H1 (cell line): Measurements from ENCODE around the gene GRID2. TPM values are rescaled to one million over a fixed set of nuclear protein-coding genes. Genes with fewer than 3 reads are reported as not detected.

Experiments used
- CTCF ChIA-PET: fragments of 300-600 bp; sonication (Branson Sonifier 250); formaldehyde crosslinking; loops from one replicate; lab custom pipeline; 2021; ENCODE audit not compliant: partially characterized antibody; lab: Charles Lee
- POLR2A ChIA-PET: fragments of 300-600 bp; sonication (Branson Sonifier 250); formaldehyde crosslinking; loops from one replicate; lab custom pipeline; 2021; ENCODE audit warnings: inconsistent platforms; ENCODE audit not compliant: partially characterized antibody; lab: Charles Lee
- DNase-seq, 2 experiments: peaks; one replicate each; pipeline versions ENCODE4 v3.0.0 to v3.0.0-alpha.2; 2010 to 2022; ENCODE audit warnings: low spot score in 2 of 2, low read depth in 1 of 2, mixed read lengths in 1 of 2
- FAIRE-seq: peaks from 2 replicates; lab custom pipeline; 2011; peaks lifted over from hg19 to GRCh38; lab: Jason Lieb, UNC
- H2AFZ ChIP-seq: 2 replicates; pipeline ENCODE4 v1.8.1; 2012; ENCODE audit warnings: low read length, inconsistent platforms
- H2AK5ac ChIP-seq: 2 replicates; pipeline ENCODE4 v1.6.1; 2013; ENCODE audit warnings: low read depth, low read length
- H2BK120ac ChIP-seq: replicated peaks from 2 replicates; pipeline ENCODE3; 2013; ENCODE audit warnings: low read depth, low read length, inconsistent platforms
- H2BK12ac ChIP-seq: 2 replicates; pipeline ENCODE4 v1.6.1; 2013; ENCODE audit warnings: low read depth, low read length
- H2BK15ac ChIP-seq: 2 replicates; pipeline ENCODE4 v1.6.1; 2013; ENCODE audit warnings: low read length
- H2BK20ac ChIP-seq: 2 replicates; pipeline ENCODE4 v1.6.1; 2013; ENCODE audit warnings: low read length
- H2BK5ac ChIP-seq: 2 replicates; pipeline ENCODE4 v1.6.1; 2013; ENCODE audit warnings: low read depth, low read length
- H3K14ac ChIP-seq: 2 replicates; pipeline ENCODE4 v1.6.1; 2013; ENCODE audit warnings: inconsistent platforms; ENCODE audit not compliant: insufficient read length
- H3K18ac ChIP-seq: 2 replicates; pipeline ENCODE4 v1.6.1; 2013; ENCODE audit warnings: low read length; ENCODE audit errors: extremely low read depth
- H3K23ac ChIP-seq: 2 replicates; pipeline ENCODE4 v1.6.1; 2013; ENCODE audit warnings: inconsistent platforms; ENCODE audit not compliant: insufficient read length
- H3K23me2 ChIP-seq: 2 replicates; pipeline ENCODE4 v1.6.1; 2013; ENCODE audit warnings: low read depth, low read length
- H3K27ac ChIP-seq: 2 replicates; pipeline ENCODE4 v1.6.1; 2011; ENCODE audit warnings: low read depth, low read length, inconsistent platforms
- H3K27me3 ChIP-seq, 4 experiments: replicated peaks in 1 of 4; 1 replicate in 1 of 4; 2 replicates in 3 of 4; pipeline versions ENCODE4 v1.6.1 to v1.8.1; 2011 to 2013; ENCODE audit warnings: low read length in 3 of 4, mild to moderate bottlenecking in 3 of 4, inconsistent platforms in 2 of 4, mixed read lengths in 2 of 4, moderate library complexity in 1 of 4; ENCODE audit not compliant: control insufficient read depth in 3 of 4, insufficient read depth in 3 of 4; ENCODE audit errors: extremely low read depth in 1 of 4
- H3K36me3 ChIP-seq, 4 experiments: 2 replicates each; pipeline versions ENCODE4 v1.6.1 to v1.8.1; 2011 to 2013; ENCODE audit warnings: mild to moderate bottlenecking in 4 of 4, low read length in 3 of 4, moderate library complexity in 2 of 4, control low read depth in 1 of 4, inconsistent platforms in 1 of 4; ENCODE audit not compliant: insufficient read depth in 4 of 4, control insufficient read depth in 2 of 4
- H3K4ac ChIP-seq: replicated peaks from 2 replicates; pipeline ENCODE3; 2013; ENCODE audit warnings: low read length, low read depth, mixed read lengths, inconsistent platforms; ENCODE audit not compliant: insufficient read length
- H3K4me1 ChIP-seq, 4 experiments: replicated peaks in 1 of 4; 1 replicate in 1 of 4; 2 replicates in 3 of 4; pipeline versions ENCODE4 v1.6.1 to v1.8.1; 2011 to 2013; ENCODE audit warnings: low read length in 3 of 4, inconsistent platforms in 2 of 4, mixed read lengths in 1 of 4; ENCODE audit not compliant: insufficient read depth in 4 of 4, control insufficient read depth in 3 of 4
- H3K4me2 ChIP-seq, 2 experiments: 2 replicates each; pipeline versions ENCODE4 v1.6.1 to v1.8.1; 2011 to 2013; ENCODE audit warnings: low read depth in 2 of 2, low read length in 2 of 2, control low read depth in 1 of 2, inconsistent platforms in 1 of 2, mild to moderate bottlenecking in 1 of 2; ENCODE audit not compliant: insufficient read depth in 1 of 2
- H3K4me3 ChIP-seq, 4 experiments: fragments of 200-600, 300-600 bp in 1 of 4; sonication (generic), shearing (Covaris generic), sonication (Bioruptor Twin) in 1 of 4; 2 replicates each; pipeline versions ENCODE4 v1.5.1 to v1.8.1; 2011 to 2016; ENCODE audit warnings: low read length in 4 of 4, low read depth in 3 of 4, control low read depth in 2 of 4, inconsistent platforms in 2 of 4, mild to moderate bottlenecking in 2 of 4, mixed read lengths in 1 of 4, moderate library complexity in 1 of 4; ENCODE audit not compliant: insufficient read depth in 2 of 4; ENCODE audit errors: extremely low read depth in 1 of 4
- H3K56ac ChIP-seq: replicated peaks from 2 replicates; pipeline ENCODE3; 2013; ENCODE audit warnings: low read depth, mild to moderate bottlenecking, mixed read lengths, low read length, inconsistent platforms; ENCODE audit not compliant: insufficient read length
- H3K79me1 ChIP-seq: 2 replicates; pipeline ENCODE4 v1.6.1; 2013; ENCODE audit warnings: low read depth, low read length, control low read depth
- H3K79me2 ChIP-seq, 2 experiments: 2 replicates each; pipeline versions ENCODE4 v1.6.1 to v1.8.1; 2012 to 2013; ENCODE audit warnings: low read length in 2 of 2, mild to moderate bottlenecking in 2 of 2, inconsistent platforms in 1 of 2; ENCODE audit not compliant: insufficient read depth in 2 of 2, control insufficient read depth in 1 of 2
- H3K9ac ChIP-seq, 4 experiments: replicated peaks in 1 of 4; 1 replicate in 1 of 4; 2 replicates in 3 of 4; pipeline versions ENCODE4 v1.6.1 to v1.8.1; 2011 to 2013; ENCODE audit warnings: low read depth in 3 of 4, low read length in 3 of 4, control low read depth in 2 of 4, mild to moderate bottlenecking in 2 of 4, moderate library complexity in 2 of 4, inconsistent platforms in 1 of 4; ENCODE audit errors: extremely low read depth in 1 of 4
- H3K9me3 ChIP-seq, 2 experiments: 2 replicates each; pipeline versions ENCODE4 v1.6.1 to v1.8.1; 2012 to 2013; ENCODE audit warnings: mild to moderate bottlenecking in 2 of 2, moderate library complexity in 2 of 2, control low read depth in 1 of 2, inconsistent platforms in 1 of 2, low read depth in 1 of 2, low read length in 1 of 2, mixed read lengths in 1 of 2; ENCODE audit not compliant: insufficient read depth in 2 of 2
- H4K20me1 ChIP-seq, 2 experiments: replicated peaks in 1 of 2; 2 replicates each; pipeline versions ENCODE3 to v1.8.1; 2011 to 2013; ENCODE audit warnings: inconsistent platforms in 2 of 2, low read length in 2 of 2, mild to moderate bottlenecking in 1 of 2; ENCODE audit not compliant: insufficient read depth in 2 of 2, control insufficient read depth in 1 of 2
- H4K5ac ChIP-seq: 2 replicates; pipeline ENCODE4 v1.6.1; 2013; ENCODE audit warnings: low read length, low read depth, mixed read lengths, inconsistent platforms; ENCODE audit not compliant: insufficient read length
- H4K8ac ChIP-seq: 2 replicates; pipeline ENCODE4 v1.8.0; 2013; ENCODE audit warnings: mild to moderate bottlenecking, moderate library complexity, low read length, inconsistent platforms; ENCODE audit not compliant: insufficient read depth; ENCODE audit errors: extremely low read depth
- H4K91ac ChIP-seq: replicated peaks from 2 replicates; pipeline ENCODE3; 2013; ENCODE audit warnings: low read length, mixed read lengths, inconsistent platforms; ENCODE audit not compliant: insufficient read length
- ASH2L ChIP-seq: fragments of 200-600, 300-600 bp; sonication (generic); IDR thresholded peaks from one replicate; pipeline ENCODE4 v1.7.1; 2017; ENCODE audit warnings: low read length
- BCL11A ChIP-seq, 2 experiments: IDR thresholded peaks; one replicate each; pipeline ENCODE4 v1.6.1; 2011; ENCODE audit warnings: low read depth in 2 of 2, low read length in 2 of 2, mild to moderate bottlenecking in 2 of 2
- BRCA1 ChIP-seq: IDR thresholded peaks from 2 replicates; pipeline ENCODE4 v1.6.1; 2012; ENCODE audit warnings: low read depth, low read length, improper control_type of control experiment
- CHD2 ChIP-seq: IDR thresholded peaks from 2 replicates; pipeline ENCODE4 v1.6.1; 2012; ENCODE audit warnings: low read length, improper control_type of control experiment
- CTBP2 ChIP-seq: IDR thresholded peaks from 2 replicates; pipeline ENCODE4 v1.7.0; 2011; ENCODE audit warnings: borderline replicate concordance, mild to moderate bottlenecking, moderate library complexity, mixed read lengths, low read length; ENCODE audit not compliant: insufficient read depth, insufficient read length
- EGR1 ChIP-seq: IDR thresholded peaks from 2 replicates; pipeline ENCODE4 v1.6.1; 2011; ENCODE audit warnings: low read depth, low read length, borderline replicate concordance
- EP300 ChIP-seq, 2 experiments: IDR thresholded peaks; 1 replicate in 1 of 2; 2 replicates in 1 of 2; pipeline ENCODE4 v1.6.1; 2011 to 2012; ENCODE audit warnings: low read depth in 2 of 2, low read length in 2 of 2, mild to moderate bottlenecking in 2 of 2, borderline replicate concordance in 1 of 2, inconsistent platforms in 1 of 2, moderate library complexity in 1 of 2
- JUN ChIP-seq: IDR thresholded peaks from 2 replicates; pipeline ENCODE4 v1.6.1; 2011; ENCODE audit warnings: low read depth, mild to moderate bottlenecking, improper control_type of control experiment, low read length
- JUND ChIP-seq: IDR thresholded peaks from 2 replicates; pipeline ENCODE4 v1.6.1; 2011; ENCODE audit warnings: mild to moderate bottlenecking, improper control_type of control experiment, low read length
- KDM1A ChIP-seq: fragments of 200-600, 300-600 bp; sonication (generic); IDR thresholded peaks from 2 replicates; pipeline ENCODE4 v1.7.1; 2016; ENCODE audit warnings: mild to moderate bottlenecking, low read length, borderline replicate concordance
- POU5F1 ChIP-seq: IDR thresholded peaks from 2 replicates; pipeline ENCODE4 v1.6.1; 2011; ENCODE audit warnings: low read depth, mild to moderate bottlenecking, low read length, moderate library complexity
- RFX5 ChIP-seq: IDR thresholded peaks from 2 replicates; pipeline ENCODE4 v1.6.1; 2011; ENCODE audit warnings: low read depth, low read length, improper control_type of control experiment, borderline replicate concordance
- SP4 ChIP-seq: IDR thresholded peaks from 2 replicates; pipeline ENCODE4 v1.6.1; 2012; ENCODE audit warnings: low read length, inconsistent platforms
- TAF7 ChIP-seq: optimal IDR thresholded peaks from 2 replicates; pipeline ENCODE3; 2011; ENCODE audit warnings: low read depth, mild to moderate bottlenecking, inconsistent platforms, low read length, moderate library complexity, borderline replicate concordance
- WGBS, 2 experiments: shearing (Covaris generic) in 1 of 2; methylation state at CpG; one replicate each; pipeline versions ENCODE4 v1.1.6 to v1.1.7; 2013 to 2015; ENCODE audit warnings: low lambda C conversion rate in 2 of 2, mixed read lengths in 2 of 2, inconsistent platforms in 1 of 2, low coverage in 1 of 2, missing lambda C conversion rate in 1 of 2; ENCODE audit not compliant: insufficient replicate concordance in 2 of 2, insufficient coverage in 1 of 2, insufficient read length in 1 of 2; ENCODE audit errors: extremely low coverage in 1 of 2, missing lambda C conversion rate in 1 of 2; 5-methylcytosine and 5-hydroxymethylcytosine counted together
- polyA plus RNA-seq, 7 experiments: library from polyadenylated mRNA; depleted of rRNA in 3 of 7; stranded (reverse) in 5 of 7; unstranded in 2 of 7; fragments of >200 nt in 5 of 7; fragments of 200-250 nt in 2 of 7; gene quantifications; 1 replicate in 5 of 7; 2 replicates in 1 of 7; 4 replicates in 1 of 7; pipeline versions ENCODE4 v1.2.1 to v1.2.3, GENCODE V29; 2011 to 2013; ENCODE audit warnings: missing spikeins in 2 of 7, mixed read lengths in 2 of 7
- total RNA-seq: library from RNA; stranded (reverse); fragmentation: NEBNext Ultra II Directional; extraction: Animal tissue kit (Norgen Biotek cat#: 25700); gene quantifications from 2 replicates; pipeline ENCODE4 v1.2.1, GENCODE V29; 2021

Gene GRID2
- total and polyA plus RNA-seq, 2 of the 8 experiments (the other 6 are each of a cell fraction or from before 2014, with no cell fraction given) = 31.1 to 81.9 TPM

- Histone ChIP-seq H4K5ac (no peak overlapping the region), H2AK5ac (no peak overlapping the region), H2BK20ac (no peak overlapping the region), H3K79me2 (no peaks in the 10 kb centered on the region), H2BK120ac (no peak overlapping the region), H2BK12ac (no peak overlapping the region), H3K9me3 (peaks cover 0 to 4% of the 10 kb centered on the region in 2 experiments; a peak in 1 of 4 replicates), H3K4me2 (no peak overlapping the region), H3K4me3 (no peak overlapping the region), H3K4me1 (peaks cover 0 to 17% (median 10%) of the 10 kb centered on the region in 4 experiments; a peak in 5 of 7 replicates), H3K18ac (no peak overlapping the region), H3K4ac (no peak overlapping the region), H3K23me2 (no peaks in the 10 kb centered on the region), H3K36me3 (peaks cover 0 to 7% (median 1%) of the 10 kb centered on the region in 4 experiments; a peak in 2 of 8 replicates), H2BK5ac (no peak overlapping the region; the same call in 1 of the 2 replicates), H2AFZ (no peak overlapping the region), H3K56ac (no peak overlapping the region), H4K8ac (no peak overlapping the region), H3K23ac (no peak overlapping the region), H3K27ac (no peak overlapping the region), H3K9ac (no peak overlapping the region; a peak in 1 of 7 replicates), H3K79me1 (no peaks in the 10 kb centered on the region), H4K20me1 (no peaks in the 10 kb centered on the region), H3K27me3 (no peaks in the 10 kb centered on the region), H2BK15ac (no peak overlapping the region), H3K14ac (no peak overlapping the region), H4K91ac (no peak overlapping the region)
- FAIRE-seq (no peak), DNase-seq (no peak)
- CTCF ChIA-PET = interaction anchor here (0.8 kb wide), 1 partner anchor 14 kb away, joined by 4 read pairs; no protein-coding TSS in a partner anchor
- POLR2A ChIA-PET = no interaction called here
- WGBS, 2 experiments = 68% methylated on average over 1 of the region's 1 CpG; no CpG with 5 or more reads in 1 of the 2 experiments
- TF ChIP-seq JUND (no peak), CHD2 (no peak), EGR1 (no peak), CTBP2 (no peak), BCL11A (IDR thresholded peaks at IDR 0.05; ENCODE audit: low read depth in 2 of 2, low read length in 2 of 2) (no peak), POU5F1 (no peak), TAF7 (no peak), JUN (no peak), RFX5 (no peak), EP300 (IDR thresholded peaks at IDR 0.05; ENCODE audit: borderline replicate concordance in 1 of 2, low read depth in 2 of 2, low read length in 2 of 2) (no peak), BRCA1 (no peak), SP4 (no peak), KDM1A (no peak), ASH2L (no peak)
Observed at GRCh38 chr4:93144644-93145043, 840.9 kb downstream of the GRID2 start.
